K562 (cell line): ENCODE results near the gene NHLRC2. TPM values are rescaled to one million over a fixed set of nuclear protein-coding genes. Genes with fewer than 3 reads are reported as not detected.

ENCODE experiments used
- ATAC-seq: fragments of 200-7000 bp; cut with Tn5 transposase; 3 replicates; pipeline ENCODE4 v1.9.1; 2020; ENCODE audit warnings: moderate library complexity
- BruUV-seq: library from RNA; stranded (reverse); fragments of 400-500 nt; replicated peaks from 2 replicates; lab custom pipeline; 2021; lab: Mats Ljungman, UMichigan
- CTCF ChIA-PET: fragments of 300-600 bp; formaldehyde crosslinking; extraction: SDS; loops from one replicate; lab custom pipeline; 2021; ENCODE audit warnings: low intra/inter-chr PET ratio; lab: Yijun Ruan, JAX
- POLR2A ChIA-PET: fragments of 300-600, 350-650 bp; sonication (Branson Sonifier 250); formaldehyde crosslinking; extraction: SDS; loops from one replicate; lab custom pipeline; 2021; ENCODE audit warnings: antibody characterized with exemption, inconsistent platforms; lab: Yijun Ruan, JAX
- DNase-seq, 4 experiments: peaks; one replicate each; pipeline versions ENCODE4 v3.0.0 to v3.0.0-alpha.2; 2011 to 2018; ENCODE audit warnings: low spot score in 3 of 4, mixed read lengths in 3 of 4; ENCODE audit errors: extremely low read depth in 1 of 4
- FAIRE-seq: peaks from 2 replicates; lab custom pipeline; 2011; peaks lifted over from hg19 to GRCh38; lab: Jason Lieb, UNC
- H2AFZ ChIP-seq: 2 replicates; pipeline ENCODE4 v1.6.0; 2011; ENCODE audit warnings: low read depth, low read length, control low read depth, inconsistent platforms
- H3K27ac ChIP-seq: fragments of 200-600 bp; 3 replicates; pipeline ENCODE4 v1.8.0; 2011; ENCODE audit warnings: low read depth, mild to moderate bottlenecking, control low read depth, inconsistent platforms, low read length, moderate library complexity, mixed read lengths; ENCODE audit errors: extremely low read depth
- H3K27me3 ChIP-seq, 2 experiments: fragments of 300-600 bp in 1 of 2; 2 replicates in 1 of 2; 3 replicates in 1 of 2; pipeline versions ENCODE4 v1.6.0 to v1.8.0; 2011; ENCODE audit warnings: inconsistent platforms in 2 of 2, low read length in 2 of 2, mild to moderate bottlenecking in 1 of 2, mixed read lengths in 1 of 2, moderate library complexity in 1 of 2; ENCODE audit not compliant: control insufficient read depth in 2 of 2, insufficient read depth in 2 of 2
- H3K36me3 ChIP-seq: fragments of 300-600 bp; 3 replicates; pipeline ENCODE4 v1.8.0; 2011; ENCODE audit warnings: mild to moderate bottlenecking, low read length, inconsistent platforms; ENCODE audit not compliant: control insufficient read depth, insufficient read depth
- H3K4me1 ChIP-seq, 2 experiments: fragments of 200-600 bp in 1 of 2; replicated peaks in 1 of 2; 2 replicates in 1 of 2; 3 replicates in 1 of 2; pipeline versions ENCODE4 v1.5.1 to v1.8.0; 2011; ENCODE audit warnings: inconsistent platforms in 2 of 2, low read length in 2 of 2, mild to moderate bottlenecking in 1 of 2, mixed read lengths in 1 of 2, moderate library complexity in 1 of 2; ENCODE audit not compliant: control insufficient read depth in 2 of 2, insufficient read depth in 2 of 2
- H3K4me2 ChIP-seq: 2 replicates; pipeline ENCODE4 v1.6.1; 2011; ENCODE audit warnings: low read length, control low read depth, inconsistent platforms, mixed read lengths; ENCODE audit not compliant: insufficient read depth
- H3K4me3 ChIP-seq: fragments of 200-600 bp; sonication (generic), shearing (Covaris generic); 2 replicates; pipeline ENCODE4 v1.5.1; 2016; ENCODE audit warnings: control low read depth, inconsistent platforms
- H3K79me2 ChIP-seq: fragments of 200-600 bp; 3 replicates; pipeline ENCODE4 v1.8.0; 2011; ENCODE audit warnings: low read length, inconsistent platforms; ENCODE audit not compliant: control insufficient read depth, insufficient read depth
- H3K9ac ChIP-seq, 2 experiments: 2 replicates each; pipeline versions ENCODE4 v1.6.0 to v1.6.1; 2011; ENCODE audit warnings: low read depth in 2 of 2, low read length in 2 of 2, control low read depth in 1 of 2, inconsistent platforms in 1 of 2, mild to moderate bottlenecking in 1 of 2, mixed read lengths in 1 of 2; ENCODE audit not compliant: insufficient read depth in 1 of 2
- H3K9me1 ChIP-seq: one replicate; pipeline ENCODE4 v1.6.0; 2011; ENCODE audit warnings: inconsistent platforms, mild to moderate bottlenecking, low read length, moderate library complexity; ENCODE audit not compliant: control insufficient read depth, insufficient read depth
- H3K9me3 ChIP-seq: replicated peaks from 2 replicates; pipeline ENCODE4 v1.5.1; 2011; ENCODE audit warnings: low read depth, low read length, inconsistent platforms; ENCODE audit not compliant: control insufficient read depth, insufficient read depth
- H4K20me1 ChIP-seq: replicated peaks from 2 replicates; pipeline ENCODE4 v1.6.1; 2011; ENCODE audit warnings: low read length, inconsistent platforms, mixed read lengths; ENCODE audit not compliant: control insufficient read depth, insufficient read depth
- NFIC ChIP-seq: fragments of 450-650 bp; IDR thresholded peaks from 2 replicates; pipeline ENCODE4 v1.6.1; 2017; ENCODE audit warnings: mild to moderate bottlenecking, inconsistent platforms
- NFIX ChIP-seq: fragments of 250-450 bp; sonication (Bioruptor Pico); IDR thresholded peaks from 2 replicates; pipeline ENCODE4 v1.4.0; 2020; ENCODE audit warnings: low read depth, mild to moderate bottlenecking, moderate library complexity
- RUNX1 ChIP-seq: sonication (generic); IDR thresholded peaks from 2 replicates; pipeline ENCODE4 v1.6.1; 2016; ENCODE audit warnings: antibody characterized with exemption, low read depth
- WGBS: fragments of 100-300 bp; shearing (Covaris generic); methylation state at CpG from one replicate; pipeline ENCODE4 v1.1.6; 2016; ENCODE audit warnings: low coverage, mixed read lengths; ENCODE audit not compliant: insufficient coverage; ENCODE audit errors: missing lambda C conversion rate; 5-methylcytosine and 5-hydroxymethylcytosine counted together
- in situ Hi-C: fragments of 300-500 bp; cut with MboI; formaldehyde crosslinking; loops from 4 replicates; pipeline ENCODE4 v1.15.0; 2018; ENCODE audit warnings: inconsistent platforms, mixed read lengths
- intact Hi-C: fragments of 100-400 bp; cut with micrococcal nuclease; formaldehyde crosslinking; loops from 2 replicates; pipeline ENCODE4 v1.14.2; 2022
- polyA plus RNA-seq, 8 experiments: library from polyadenylated mRNA; depleted of rRNA in 4 of 8; stranded (reverse) in 5 of 8; unstranded in 3 of 8; fragments of >200 nt; fragmentation: Nextera tagmentation in 2 of 8; fragmentation: Illumina TruSeq in 1 of 8; extraction: Ambion mirVana in 2 of 8; extraction: Trizol in 1 of 8; gene quantifications; 2 replicates each; pipeline versions ENCODE4 v1.2.1 to v1.2.3, GENCODE V29; 2011 to 2014; ENCODE audit warnings: inconsistent platforms in 1 of 8, missing spikeins in 1 of 8
- total RNA-seq, 7 experiments: library from RNA; depleted of rRNA in 6 of 7; stranded (reverse); fragments of >200 nt in 6 of 7; fragmentation: Illumina TruSeq in 2 of 7; extraction: Trizol in 2 of 7; gene quantifications; 2 replicates each; pipeline versions ENCODE4 v1.2.1 to v1.2.3, GENCODE V29; 2011 to 2021; ENCODE audit warnings: low replicate concordance in 1 of 7
- TF ChIP-seq, protein P1 (sequence below), 3 experiments: IDR thresholded peaks in 2 of 3; conservative IDR thresholded peaks in 1 of 3; 2 replicates each; pipeline ENCODE4 v1.5.1; 2011 to 2012; ENCODE audit warnings: low read length in 3 of 3, mild to moderate bottlenecking in 3 of 3, control low read depth in 2 of 3, improper control_type of control experiment in 1 of 3, inconsistent platforms in 1 of 3, low read depth in 1 of 3, mixed read lengths in 1 of 3, moderate library complexity in 1 of 3; ENCODE audit not compliant: insufficient read depth in 2 of 3

NHLRC2 gene
- total and polyA plus RNA-seq, 9 of the 15 experiments (the other 6 are each of a cell fraction or from before 2014, with no cell fraction given), result 1.5 to 22.4 (median 10.3) TPM

GRCh38 chr10:113921561-113922370 lies 67.3 kb downstream of the NHLRC2 start:
- Histone ChIP-seq H3K27ac (no peak overlapping the region), H3K4me1 (no peaks in the 10 kb centered on the region), H3K4me3 (no peak overlapping the region), H3K79me2 (no peaks in the 10 kb centered on the region), H3K36me3 (0 out of 3 replicates have a peak, but pooled peaks cover 5% of the 10 kb centered on the region), H3K4me2 (no peak overlapping the region), H3K9ac (no peak overlapping the region), H2AFZ (no peak overlapping the region), H3K9me1 (no peaks in the 10 kb centered on the region), H3K9me3 (no peaks in the 10 kb centered on the region), H3K27me3 (no peaks in the 10 kb centered on the region), H4K20me1 (no peaks in the 10 kb centered on the region)
- no peak for ATAC-seq
- WGBS, result 9% methylated on average over 4 of the region's 5 CpGs
- no peak for FAIRE-seq
- POLR2A ChIA-PET, result no interaction called here
- BruUV-seq, result no TSS peak
- in situ Hi-C loops (no loop called here), intact Hi-C loops (loop anchor here (10.0 kb wide), 1 partner anchor 183 kb away; no protein-coding TSS in a partner anchor)
- CTCF ChIA-PET, result no interaction called here
- TF ChIP-seq RUNX1 (no peak), NFIC (peak; percentile 73)
- DNase-seq, result no peak

GRCh38 chr10:113922787-113923570 lies 68.5 kb downstream of the NHLRC2 start:
- FAIRE-seq, result no peak
- Histone ChIP-seq H3K4me1 (no peaks in the 10 kb centered on the region), H3K9me3 (no peaks in the 10 kb centered on the region), H2AFZ (no peak overlapping the region), H3K27me3 (no peaks in the 10 kb centered on the region), H3K27ac (no peak overlapping the region), H3K4me3 (no peak overlapping the region), H3K9ac (no peak overlapping the region), H4K20me1 (no peaks in the 10 kb centered on the region), H3K4me2 (no peak overlapping the region), H3K79me2 (no peaks in the 10 kb centered on the region), H3K9me1 (no peaks in the 10 kb centered on the region), H3K36me3 (no peaks in the 10 kb centered on the region)
- BruUV-seq, result no TSS peak
- ChIA-PET CTCF (no interaction called here), POLR2A (no interaction called here)
- ATAC-seq, result no peak
- WGBS, result 0% methylated on average over 6 of the region's 8 CpGs
- intact Hi-C loops (loop anchor here (10.0 kb wide), 1 partner anchor 182 kb away; no protein-coding TSS in a partner anchor), in situ Hi-C loops (no loop called here)
- TF ChIP-seq, protein P1, sequence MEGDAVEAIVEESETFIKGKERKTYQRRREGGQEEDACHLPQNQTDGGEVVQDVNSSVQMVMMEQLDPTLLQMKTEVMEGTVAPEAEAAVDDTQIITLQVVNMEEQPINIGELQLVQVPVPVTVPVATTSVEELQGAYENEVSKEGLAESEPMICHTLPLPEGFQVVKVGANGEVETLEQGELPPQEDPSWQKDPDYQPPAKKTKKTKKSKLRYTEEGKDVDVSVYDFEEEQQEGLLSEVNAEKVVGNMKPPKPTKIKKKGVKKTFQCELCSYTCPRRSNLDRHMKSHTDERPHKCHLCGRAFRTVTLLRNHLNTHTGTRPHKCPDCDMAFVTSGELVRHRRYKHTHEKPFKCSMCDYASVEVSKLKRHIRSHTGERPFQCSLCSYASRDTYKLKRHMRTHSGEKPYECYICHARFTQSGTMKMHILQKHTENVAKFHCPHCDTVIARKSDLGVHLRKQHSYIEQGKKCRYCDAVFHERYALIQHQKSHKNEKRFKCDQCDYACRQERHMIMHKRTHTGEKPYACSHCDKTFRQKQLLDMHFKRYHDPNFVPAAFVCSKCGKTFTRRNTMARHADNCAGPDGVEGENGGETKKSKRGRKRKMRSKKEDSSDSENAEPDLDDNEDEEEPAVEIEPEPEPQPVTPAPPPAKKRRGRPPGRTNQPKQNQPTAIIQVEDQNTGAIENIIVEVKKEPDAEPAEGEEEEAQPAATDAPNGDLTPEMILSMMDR (IDR thresholded peaks at IDR 0.05 in 2 of 3, conservative IDR thresholded peaks at IDR 0.05 in 1 of 3; ENCODE audit: insufficient read depth in 2 of 3, low read depth in 1 of 3, low read length in 3 of 3), result peak in 1 of 3 experiments; percentile 21; a peak in 2 of 6 replicates
- TF ChIP-seq NFIX (CRISPR knock-in tag), result no peak
- no peak for DNase-seq
